GM10266 (cell line): ENCODE data around the gene ATP8B2.

Experiments
- DNase-seq: peaks from one replicate; pipeline ENCODE4 v3.0.0; 2012; ENCODE audit errors: extremely low spot score
- CTCF ChIP-seq: IDR thresholded peaks from 2 replicates; pipeline ENCODE4 v1.5.1; 2012; ENCODE audit warnings: mild to moderate bottlenecking, low read depth; ENCODE audit not compliant: control insufficient read depth, insufficient read depth; ENCODE audit errors: missing control alignments

The ATP8B2 gene

GRCh38 chr1:154344977-154345837 is 19.9 kb downstream of the ATP8B2 start:
- peak; percentile 61 for TF ChIP-seq CTCF
- no peak for DNase-seq

GRCh38 chr1:154346276-154346917 is 21.1 kb downstream of the ATP8B2 start:
- TF ChIP-seq CTCF, result no peak

GRCh38 chr1:154347961-154348360 is 22.6 kb downstream of the ATP8B2 start:
- no peak for TF ChIP-seq CTCF
- DNase-seq, result no peak

More at GRCh38 chr1:154346276-154346917, 21.1 kb downstream of the ATP8B2 start:
- DNase-seq, result no peak

GRCh38 chr1:154348429-154349076 is 23.2 kb downstream of the ATP8B2 start:
- DNase-seq, result no peak
- peak; percentile 40 for TF ChIP-seq CTCF

GRCh38 chr1:154349121-154349520 is 23.8 kb downstream of the ATP8B2 start:
- DNase-seq, result no peak
- TF ChIP-seq CTCF, result no peak

- DNase-seq, result no peak
- TF ChIP-seq CTCF, result no peak
Observed at GRCh38 chr1:154350383-154350782, 25.1 kb downstream of the ATP8B2 start.
